NOMO-1 (cell line): Measurements from ENCODE around the gene CCL23.
A peak's percentile ranks its signal among the peaks of the same experiment; 100 is the strongest.

Experiments used
- DNase-seq, 2 experiments: peaks; one replicate each; lab custom pipeline; 2025; ENCODE audit not compliant: unreplicated experiment in 2 of 2; lab: John Stamatoyannopoulos, UW

The CCL23 gene

DNA sequence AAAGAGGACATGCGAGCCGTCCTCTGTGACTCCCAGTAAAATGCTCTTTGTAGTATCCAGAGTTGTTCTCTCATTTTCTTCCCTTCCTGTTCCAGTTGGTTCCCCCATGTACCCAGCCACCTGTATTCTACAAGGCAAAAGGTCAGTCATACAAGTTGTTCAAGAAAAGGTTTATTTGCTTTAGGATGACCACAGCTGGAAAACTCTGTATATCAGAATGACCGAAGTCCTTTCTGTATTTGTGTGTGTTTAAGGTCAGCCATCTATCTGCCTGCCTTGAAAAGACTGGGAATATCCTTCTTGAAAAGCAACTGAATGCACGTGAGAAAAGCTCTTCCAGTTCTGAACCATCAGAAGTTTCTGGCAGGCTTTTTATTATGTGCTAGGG, 44.8 kb downstream of the CCL23 start:
- no peak for DNase-seq

- DNase-seq = no peak
These were observed 45.2 kb downstream of the CCL23 start for GRCh38 chr17:35972535-35972934.

- DNase-seq = no peak
These were observed 45.7 kb downstream of the CCL23 start for GRCh38 chr17:35972066-35972465.

GRCh38 chr17:35969558-35970380, 48.0 kb downstream of the CCL23 start:
- DNase-seq = peak; percentile 16 to 76

- DNase-seq = peak; percentile 14 to 27
These were observed 49.2 kb downstream of the CCL23 start for GRCh38 chr17:35968520-35969054.

DNA sequence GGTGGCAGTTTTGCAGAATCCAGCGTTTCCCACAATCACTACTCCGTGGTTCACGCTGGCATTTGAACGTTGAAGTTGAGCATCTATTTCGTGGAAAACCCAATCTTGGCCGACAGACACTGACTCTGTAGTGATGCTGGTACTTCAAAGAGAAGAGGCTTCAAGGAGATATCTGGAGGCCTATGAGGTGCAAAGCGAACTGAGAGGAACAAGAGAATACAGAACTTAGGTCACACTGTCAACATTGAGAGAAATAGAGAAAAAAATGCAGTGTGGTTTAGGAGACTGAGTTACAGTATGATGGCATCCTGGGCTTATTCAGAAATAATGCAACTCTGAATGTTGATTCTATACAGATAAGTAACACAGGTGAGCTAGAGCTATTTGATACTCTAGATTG, 52.5 kb downstream of the CCL23 start:
- DNase-seq = no peak

GRCh38 chr17:35963663-35964062, 54.1 kb downstream of the CCL23 start:
- DNase-seq = no peak
